ENCODE measurements around the gene KDSR.
"Not testable (repeated sequence)": the region's sequence is repeated elsewhere in the genome, so short reads cannot be mapped to it uniquely, and the experiment has no call there.

Gene KDSR

DNA sequence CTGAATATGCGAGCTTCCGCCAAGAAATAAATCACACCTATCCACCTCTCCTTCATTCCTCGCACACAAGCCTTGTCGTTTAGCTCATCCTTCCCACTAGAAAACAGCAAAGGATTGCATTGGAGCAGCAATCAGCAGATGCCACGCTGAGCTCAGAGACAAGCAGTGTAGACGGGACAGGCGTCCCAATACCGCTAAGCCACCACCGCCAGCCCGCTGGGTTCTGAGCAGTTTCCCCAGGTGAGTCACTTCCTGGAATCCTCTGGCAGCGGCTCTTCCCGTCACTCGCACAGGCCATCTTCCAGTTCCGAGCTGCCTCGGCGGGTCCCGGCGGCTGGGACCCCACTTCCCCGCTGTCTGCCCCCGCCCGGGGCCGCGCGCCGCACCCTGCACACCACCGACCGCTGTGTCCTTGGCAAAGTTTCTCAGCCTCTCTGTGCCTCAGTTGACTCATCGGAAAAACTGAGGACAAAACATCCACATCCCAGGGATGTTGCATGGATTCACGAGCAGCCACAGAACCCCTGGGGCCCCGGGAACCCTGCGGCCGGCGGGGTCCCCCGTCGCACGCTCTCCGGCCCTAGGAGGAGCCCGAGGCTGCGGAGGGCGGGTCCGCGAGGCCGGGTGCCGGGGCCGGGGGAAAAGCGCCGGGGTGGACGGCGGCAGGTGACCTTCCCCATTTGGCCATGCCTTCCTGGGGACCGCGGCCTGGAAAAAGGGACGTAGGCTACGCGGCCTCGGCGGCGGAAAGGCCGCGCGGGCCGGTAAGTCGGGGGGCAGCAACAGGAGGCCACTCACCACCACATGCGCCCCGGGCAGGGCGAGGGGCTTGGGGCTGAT is 573 bp downstream of the KDSR start:
- DNase-seq (ENCODE audit: low read depth, low spot score): peak; percentile 77

DNA sequence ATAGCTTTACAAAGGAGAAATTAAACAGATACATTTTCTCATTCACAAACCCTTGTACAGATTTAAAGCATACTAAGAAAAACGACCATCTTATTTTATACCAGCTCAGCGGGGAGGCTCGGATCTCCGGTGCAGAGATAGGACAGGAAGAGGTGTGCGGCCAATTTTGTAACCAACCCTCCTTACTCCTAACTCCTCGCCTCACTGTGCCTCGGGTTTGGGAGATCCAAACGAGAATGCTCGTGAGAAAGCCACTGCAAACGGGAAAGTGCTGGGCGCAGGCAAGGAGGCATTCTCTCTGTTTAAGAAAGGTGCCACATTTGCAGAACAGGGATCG is 1.2 kb downstream of the KDSR start:
- DNase-seq (ENCODE audit: low read depth, low spot score): no peak

DNA sequence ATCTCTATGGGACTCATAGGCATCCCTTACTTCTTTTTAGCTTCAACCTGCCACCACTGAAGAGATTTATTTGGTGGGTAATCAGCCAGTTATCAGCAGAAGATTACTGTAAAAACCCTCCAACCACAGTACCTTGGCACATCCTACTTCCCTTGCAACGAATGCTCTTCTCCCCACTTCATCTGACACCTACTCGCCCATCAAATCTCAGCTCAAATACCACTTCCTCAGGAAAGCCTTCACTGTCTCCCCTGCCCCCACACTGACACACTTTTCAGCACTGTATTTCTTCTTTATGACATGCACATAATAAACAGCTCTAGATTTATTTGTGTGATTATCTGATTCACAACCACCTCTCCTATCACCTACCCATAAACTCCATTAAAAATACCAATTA is 3.1 kb downstream of the KDSR start:
- no peak for DNase-seq (ENCODE audit: low read depth, low spot score)

GRCh38 chr18:63363420-63363819 is 3.6 kb downstream of the KDSR start:
- not testable (repeated sequence) for DNase-seq (ENCODE audit: low read depth, low spot score)

GRCh38 chr18:63356272-63356896 is 10.6 kb downstream of the KDSR start:
- DNase-seq (ENCODE audit: low read depth, low spot score): no peak

GRCh38 chr18:63350230-63350629 is 16.8 kb downstream of the KDSR start:
- DNase-seq (ENCODE audit: low read depth, low spot score): no peak

- no peak for DNase-seq (ENCODE audit: low read depth, low spot score)
Measured at GRCh38 chr18:63348508-63349136, 18.4 kb downstream of the KDSR start.

DNA sequence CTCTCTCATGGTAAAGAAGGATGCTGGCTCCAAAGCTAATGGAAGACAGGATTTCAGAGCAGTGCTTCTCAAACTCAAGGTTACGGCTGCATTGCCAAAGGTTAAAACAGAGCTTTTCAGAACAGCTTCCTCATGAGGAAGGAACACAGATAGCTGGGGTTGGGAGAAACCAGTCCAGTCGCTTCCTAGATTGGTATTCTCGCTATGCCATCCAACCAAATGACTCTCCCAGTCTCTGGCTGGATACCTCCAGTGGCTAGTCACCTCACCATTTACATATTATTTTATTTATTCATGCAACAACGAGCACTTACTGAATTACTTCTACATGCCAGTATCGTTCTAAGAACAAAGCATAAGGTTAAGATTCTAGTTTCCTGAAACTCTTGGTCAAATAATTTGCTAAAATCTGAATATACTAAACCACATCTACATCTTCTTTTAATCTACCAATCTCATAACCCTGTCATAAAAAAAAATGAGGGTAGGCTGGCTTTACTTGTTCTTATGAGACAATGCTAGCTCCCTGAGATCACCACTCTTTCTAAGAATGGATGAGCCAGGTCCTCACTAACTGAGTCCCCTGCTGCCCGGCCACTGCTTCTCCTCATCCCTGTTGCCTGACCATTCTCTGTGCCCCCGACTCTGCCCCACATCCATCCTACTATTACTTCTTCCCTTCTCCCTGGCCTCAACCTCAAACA is 20.4 kb downstream of the KDSR start:
- no peak for DNase-seq (ENCODE audit: low read depth, low spot score)

DNA sequence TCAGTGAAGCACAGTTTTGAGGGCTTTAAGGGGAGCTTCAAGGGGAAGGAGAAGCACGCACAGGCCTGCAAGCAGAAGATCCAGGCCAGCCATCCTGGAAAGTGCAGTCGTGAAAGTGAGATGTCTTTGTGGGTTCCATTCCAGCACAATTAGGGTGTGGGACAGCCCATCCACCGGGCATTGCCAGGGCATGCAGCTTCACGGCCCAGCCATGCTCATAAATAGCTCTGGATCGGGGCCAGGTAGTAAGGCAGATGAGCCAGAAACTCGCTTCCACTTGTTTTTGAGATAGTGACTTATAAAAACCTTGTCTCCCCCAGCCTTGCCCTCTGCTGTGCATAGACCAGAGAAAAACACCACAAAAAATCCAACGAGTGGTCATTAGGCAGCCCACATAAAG is 21.0 kb downstream of the KDSR start:
- no peak for DNase-seq (ENCODE audit: low read depth, low spot score)

DNA sequence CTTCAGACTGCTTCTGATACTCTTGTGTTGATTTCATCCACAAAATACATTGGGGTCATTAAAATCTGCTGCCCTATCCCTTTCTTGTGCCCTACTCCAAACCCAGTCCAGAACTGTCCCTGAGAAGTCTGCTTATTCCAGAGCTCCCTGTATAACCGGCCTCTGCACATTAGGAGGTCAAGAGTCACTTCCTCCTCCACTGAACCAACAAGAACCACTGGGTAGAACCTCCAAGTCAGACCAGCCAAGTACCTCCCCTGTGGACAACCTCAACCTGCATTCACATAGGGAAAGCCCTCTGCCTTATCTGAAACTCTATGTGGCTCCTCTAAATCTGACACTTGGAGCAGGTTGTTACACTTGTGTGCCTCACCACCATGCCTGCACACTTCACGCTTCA is 22.1 kb downstream of the KDSR start:
- no peak for DNase-seq (ENCODE audit: low read depth, low spot score)

GRCh38 chr18:63344263-63344662 is 22.7 kb downstream of the KDSR start:
- DNase-seq (ENCODE audit: low read depth, low spot score): no peak

DNA sequence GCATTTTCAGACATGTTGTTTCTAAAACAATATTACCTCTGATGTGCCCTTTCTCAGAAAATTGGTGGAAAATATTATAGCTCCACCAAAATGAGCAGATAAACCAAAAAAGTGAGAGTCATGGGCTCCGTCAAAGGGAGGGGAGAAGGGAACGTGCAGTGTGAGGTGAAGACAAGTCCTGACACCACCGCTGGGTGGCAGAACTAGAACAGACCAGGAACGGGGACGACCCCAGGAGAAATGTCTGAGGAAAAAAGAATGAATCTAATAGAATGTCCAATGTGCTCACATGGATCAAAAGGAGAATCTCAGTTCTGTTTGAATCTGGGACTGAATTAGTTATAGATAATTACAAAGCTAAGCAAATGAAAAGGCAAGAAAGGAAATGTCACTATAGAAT is 24.8 kb downstream of the KDSR start:
- DNase-seq (ENCODE audit: low read depth, low spot score): peak; percentile 41

DNA sequence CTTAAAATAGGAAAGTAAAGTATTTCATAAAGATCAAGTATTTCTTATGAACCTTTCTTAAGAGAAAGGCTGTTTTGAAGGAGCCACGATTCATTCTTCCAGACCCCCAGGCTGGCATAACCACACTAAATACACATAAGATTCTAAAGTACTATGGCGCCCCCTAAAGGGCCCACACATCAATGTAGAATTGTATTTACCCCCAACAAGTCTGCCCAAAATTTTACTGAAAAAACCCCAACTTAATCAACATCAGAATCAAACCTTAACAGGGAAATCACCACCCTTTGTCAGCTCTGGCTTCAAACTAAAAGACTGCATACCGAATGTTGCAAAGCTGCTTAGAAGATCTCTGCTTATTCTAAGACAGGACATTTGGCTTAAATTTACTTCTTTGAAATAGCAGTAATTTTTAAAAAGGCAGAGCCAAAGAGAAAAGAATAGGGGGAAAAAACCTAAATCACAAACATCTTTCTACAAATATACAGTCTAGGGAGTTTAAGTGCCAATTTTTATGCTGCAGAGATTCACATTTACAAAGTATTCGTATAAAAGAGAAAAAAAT is 27.0 kb downstream of the KDSR start:
- peak; percentile 38 for DNase-seq (ENCODE audit: low read depth, low spot score)

GRCh38 chr18:63336366-63337099 is 30.5 kb downstream of the KDSR start:
- DNase-seq (ENCODE audit: low read depth, low spot score): no peak

GRCh38 chr18:63331105-63331504 is 35.9 kb downstream of the KDSR start:
- no peak for DNase-seq (ENCODE audit: low read depth, low spot score)

GRCh38 chr18:63329431-63330145 is 37.4 kb downstream of the KDSR start:
- no peak for DNase-seq (ENCODE audit: low read depth, low spot score)

DNA sequence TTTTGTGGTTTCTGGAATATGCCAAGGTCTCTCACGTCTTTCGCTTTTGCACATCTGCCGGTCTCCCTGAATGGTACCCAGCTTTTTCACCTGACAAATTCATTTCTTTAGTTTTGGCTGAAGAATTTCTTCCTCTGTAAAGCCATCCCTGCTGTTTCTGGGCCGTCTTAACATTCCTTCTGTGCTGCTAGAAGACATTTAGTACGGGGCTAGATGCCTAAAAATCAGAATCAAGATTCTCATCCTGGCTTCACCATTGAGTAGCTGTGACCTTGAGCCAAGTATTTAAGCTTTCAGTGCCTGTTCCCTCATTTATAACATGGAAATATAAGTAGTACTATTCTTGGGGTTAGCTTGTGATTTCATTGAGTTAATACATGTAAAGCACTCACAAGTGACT is 41.0 kb downstream of the KDSR start:
- no peak for DNase-seq (ENCODE audit: low read depth, low spot score)

GRCh38 chr18:63325086-63325686 is 41.8 kb downstream of the KDSR start:
- DNase-seq (ENCODE audit: low read depth, low spot score): no peak

DNA sequence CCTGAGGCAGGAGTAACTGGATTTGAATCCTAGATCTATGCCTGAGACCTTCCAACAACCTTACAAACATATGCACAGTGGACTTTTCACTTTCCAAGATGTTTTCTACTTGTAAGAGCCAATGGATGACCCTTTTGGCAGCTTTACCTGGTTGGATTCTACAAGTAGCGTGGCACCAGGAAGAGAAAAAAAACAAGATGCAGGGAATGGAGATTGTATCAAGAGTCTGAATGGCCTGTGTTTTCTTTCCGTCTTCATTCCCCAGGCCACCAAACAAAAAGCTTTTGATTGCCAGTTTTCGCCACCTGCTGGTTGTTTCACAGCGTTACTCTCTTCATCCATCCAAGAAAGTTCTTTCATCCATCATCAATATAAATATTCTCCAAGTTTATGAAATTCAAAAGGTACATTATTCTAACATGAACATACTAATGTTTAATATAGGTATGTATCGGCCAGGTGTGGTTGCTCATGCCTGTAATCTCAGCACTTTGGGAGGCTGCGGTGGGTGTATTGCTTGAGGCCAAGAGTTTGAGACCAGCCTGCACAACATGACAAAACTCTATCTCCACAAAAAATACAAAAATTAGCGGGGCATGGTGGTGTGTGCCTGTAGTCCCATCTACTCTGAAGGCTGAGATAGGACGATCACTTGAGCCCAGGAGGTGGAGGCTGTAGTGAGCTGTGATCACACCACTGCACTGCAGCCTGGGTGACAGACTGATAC is 43.9 kb downstream of the KDSR start:
- peak; percentile 70 for DNase-seq (ENCODE audit: low read depth, low spot score)

- DNase-seq (ENCODE audit: low read depth, low spot score): no peak
Measured at GRCh38 chr18:63322206-63322605, 44.8 kb downstream of the KDSR start.

Measured in ELF-1 (cell line).